HG02852 (cell line): Measurements from ENCODE around the gene PPM1A.

Experiments
- ATAC-seq: cut with Tn5 transposase; IDR thresholded peaks from one replicate; pipeline ENCODE4 v1.9.1; 2021; ENCODE audit warnings: mild to moderate bottlenecking, moderate library complexity; ENCODE audit not compliant: unreplicated experiment

The PPM1A gene

DNA sequence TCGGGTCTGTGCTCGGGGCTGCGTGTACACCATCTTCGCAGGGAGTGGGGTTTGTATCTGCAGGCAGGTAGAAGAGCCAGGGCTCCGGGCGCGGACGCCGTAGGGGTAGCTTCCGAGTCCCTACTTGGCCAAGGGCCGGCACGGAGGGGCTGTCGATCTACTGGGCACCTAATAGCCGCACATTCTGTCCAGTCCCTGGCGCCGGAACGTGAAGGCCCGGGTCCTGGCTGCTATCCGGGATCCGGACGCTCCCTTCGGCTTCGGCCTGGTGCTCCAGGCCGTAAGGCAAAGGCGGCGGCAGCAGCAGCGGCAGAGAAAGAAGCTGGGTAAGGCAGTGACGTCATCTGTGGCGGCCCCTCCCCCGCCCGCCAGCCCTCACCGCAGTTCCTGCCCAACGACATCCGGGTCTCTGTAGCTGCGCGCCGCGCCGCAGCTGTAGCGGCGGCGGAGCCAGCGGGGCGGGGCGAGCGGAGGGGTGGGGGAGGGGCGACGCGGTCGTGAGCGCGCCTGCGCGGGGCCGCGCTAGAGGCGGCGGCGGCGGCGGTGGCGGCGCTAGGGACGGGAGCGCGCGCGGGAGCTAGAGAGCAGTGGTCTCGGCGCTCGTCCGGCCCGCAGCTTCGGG, at the start of gene PPM1A:
Gene PPM1A (plus strand): TSS at position 525 of the 622 bp plus-strand sequence. CDS start 33,483 bp downstream, outside the sequence.
- ATAC-seq = peak; percentile 71

DNA sequence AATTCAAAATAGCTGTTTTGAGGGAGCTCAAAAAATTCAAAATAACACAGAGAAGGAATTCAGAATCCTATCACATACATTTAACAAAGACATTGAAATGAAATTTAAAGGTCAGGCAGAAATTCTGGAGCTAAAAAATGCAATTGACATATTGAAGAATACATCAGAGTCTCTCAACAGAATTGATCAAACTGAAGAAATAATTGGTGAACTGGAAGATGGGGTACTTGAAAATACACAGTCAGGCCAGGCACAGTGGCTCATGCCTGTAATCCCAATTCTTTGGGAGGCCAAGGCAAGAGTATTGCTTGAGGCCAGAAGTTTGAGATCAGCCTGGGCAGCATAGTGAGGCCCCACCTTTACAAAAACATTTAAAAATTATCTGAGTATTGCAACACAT, 49.7 kb upstream of the PPM1A start:
- no peak for ATAC-seq

DNA sequence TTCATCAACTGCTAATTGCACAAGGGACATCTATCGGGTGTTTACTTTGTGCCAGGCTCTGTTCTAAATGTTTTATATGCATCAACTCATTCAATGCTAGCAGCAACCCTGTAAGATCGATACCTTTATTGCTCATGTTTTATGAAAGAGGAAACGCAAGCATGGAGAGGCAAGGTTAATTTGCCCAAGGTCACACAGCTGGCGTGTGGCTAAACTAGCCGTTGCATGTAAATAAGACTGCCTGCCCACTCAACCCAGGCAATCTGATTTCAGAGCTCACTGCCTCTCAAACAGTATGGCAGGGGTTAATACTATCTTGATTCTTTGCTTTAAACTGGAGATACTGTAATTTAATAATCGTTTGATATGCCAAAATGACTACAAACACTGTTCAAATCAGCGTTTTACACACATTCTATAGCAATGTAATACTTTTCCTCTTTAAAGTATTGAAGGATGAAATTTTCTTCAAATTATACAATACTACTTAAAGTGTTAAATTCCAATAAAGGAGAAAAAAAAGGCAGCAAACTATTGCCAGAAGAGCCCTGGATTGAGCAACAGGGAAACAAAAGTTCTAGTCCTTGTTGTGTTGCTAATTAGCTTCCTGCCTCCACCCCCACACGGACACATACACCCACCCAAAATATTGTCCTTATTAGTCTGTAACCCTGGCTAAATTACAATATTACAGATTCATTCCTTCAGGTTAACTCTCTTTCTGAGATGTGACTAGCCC, 44.7 kb upstream of the PPM1A start:
- ATAC-seq = peak; percentile 55

DNA sequence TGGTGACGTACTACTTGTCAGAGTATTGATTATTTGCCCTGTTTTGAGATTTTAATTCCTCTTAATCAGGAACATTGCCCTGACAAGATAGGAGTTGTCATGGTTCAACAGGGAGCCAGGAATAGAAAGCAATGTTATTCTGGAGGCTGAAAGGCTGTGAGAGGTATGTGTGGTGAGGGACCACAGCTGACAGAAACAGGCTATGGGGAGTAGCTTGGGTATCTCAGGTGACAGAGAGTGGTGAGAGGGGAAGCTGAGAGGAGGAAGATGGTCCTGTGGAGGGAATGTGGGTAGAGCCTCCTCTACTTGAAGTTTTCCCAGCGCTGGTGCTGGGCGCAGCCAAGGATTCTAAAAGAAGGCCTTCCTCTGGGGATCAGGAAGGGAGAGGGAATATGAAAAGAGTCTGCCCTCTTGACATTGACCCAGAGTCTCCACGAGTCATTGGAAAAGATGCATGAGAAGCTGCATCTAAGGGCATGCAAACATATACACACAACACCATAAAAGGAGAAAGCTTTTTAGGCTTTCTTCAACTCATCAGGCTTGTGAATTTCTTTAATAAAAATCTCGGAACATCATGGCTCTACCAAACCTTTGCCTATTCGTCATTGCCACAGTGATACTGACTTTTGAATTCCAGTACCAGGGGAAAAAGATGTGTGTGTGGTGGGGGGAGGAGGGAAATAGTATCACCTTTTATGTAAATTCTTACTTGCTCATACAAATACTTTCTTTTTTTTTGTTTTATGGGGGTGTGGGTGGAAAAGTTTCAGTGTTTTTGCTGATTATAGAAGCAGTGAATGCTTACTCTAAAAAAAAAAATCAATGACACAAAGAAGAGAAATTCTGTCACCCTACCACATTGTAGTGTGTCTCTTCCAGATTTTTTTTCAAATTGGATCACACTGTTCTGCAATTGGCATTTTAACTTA, 43.9 kb upstream of the PPM1A start:
- ATAC-seq = peak; percentile 55

DNA sequence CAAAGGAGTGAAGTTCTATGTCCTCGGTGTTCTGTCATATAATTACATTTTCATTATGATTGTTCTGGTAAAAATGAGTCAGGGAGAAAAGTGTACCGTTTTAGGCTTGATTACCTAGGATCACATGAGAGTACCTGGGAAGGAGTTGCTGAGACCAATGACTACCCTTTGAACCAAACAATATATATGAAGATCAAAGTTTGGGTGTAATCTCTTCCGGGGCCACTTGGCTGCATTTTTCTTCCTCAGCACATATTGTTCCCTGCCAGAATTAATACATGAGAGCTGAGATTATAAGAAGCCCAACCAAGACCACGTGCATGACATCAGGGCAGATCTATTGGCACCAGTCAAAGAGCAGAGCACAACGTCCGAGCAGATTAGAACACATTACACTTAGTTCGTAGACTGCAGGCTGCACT, 42.8 kb upstream of the PPM1A start:
- ATAC-seq = no peak

DNA sequence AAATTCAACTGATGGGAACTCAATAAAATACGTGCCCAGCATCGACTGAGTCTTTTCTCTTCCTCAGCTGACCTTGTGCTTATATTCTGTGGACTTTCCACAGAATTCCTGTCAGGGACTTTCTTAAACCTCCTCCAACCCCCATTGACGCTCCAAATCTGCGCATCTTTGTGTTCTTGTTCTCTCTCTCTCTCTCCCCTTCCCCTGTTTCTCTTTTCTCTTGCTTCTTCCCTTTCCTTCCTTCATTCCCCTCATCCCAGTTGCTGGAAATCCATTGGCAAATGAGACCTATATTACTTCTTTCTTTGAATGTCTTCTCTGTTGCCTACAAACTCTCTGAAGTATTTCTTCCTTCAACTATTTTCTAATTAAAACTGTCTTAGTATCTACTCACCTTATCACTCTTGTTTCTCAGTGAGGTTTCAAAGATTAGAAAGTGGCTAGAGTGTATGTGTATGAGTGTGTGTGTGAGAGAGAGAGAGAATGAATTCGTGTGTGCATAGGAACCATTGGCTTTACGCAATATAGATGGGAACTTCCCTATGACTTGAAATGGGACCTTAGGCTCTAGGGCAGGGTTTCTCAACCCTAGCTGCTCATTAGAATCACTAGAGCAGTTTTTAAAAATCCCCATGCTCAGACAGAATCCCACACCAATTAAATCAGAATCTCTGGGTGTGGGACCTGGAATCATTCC, 42.0 kb upstream of the PPM1A start:
- ATAC-seq = peak; percentile 42

DNA sequence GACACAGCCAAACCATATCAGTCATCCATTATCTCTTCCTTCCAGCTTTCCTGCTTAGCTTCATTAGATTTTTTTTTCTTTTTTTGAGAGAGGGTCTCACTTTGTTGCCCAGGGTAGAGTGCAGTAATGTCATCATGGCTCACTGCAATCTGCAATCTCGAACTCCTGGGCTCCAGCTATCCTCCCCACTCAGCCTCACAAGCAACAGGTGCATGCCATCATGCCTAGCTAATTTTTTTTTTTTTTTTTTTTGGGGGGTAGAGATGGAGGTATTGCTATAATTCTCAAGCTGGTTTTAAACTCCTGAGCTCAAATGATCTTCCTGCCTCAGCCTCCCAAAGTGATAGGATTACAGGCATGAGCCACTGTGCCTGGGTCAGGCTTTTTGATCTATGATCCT, 38.3 kb upstream of the PPM1A start:
- ATAC-seq = no peak

DNA sequence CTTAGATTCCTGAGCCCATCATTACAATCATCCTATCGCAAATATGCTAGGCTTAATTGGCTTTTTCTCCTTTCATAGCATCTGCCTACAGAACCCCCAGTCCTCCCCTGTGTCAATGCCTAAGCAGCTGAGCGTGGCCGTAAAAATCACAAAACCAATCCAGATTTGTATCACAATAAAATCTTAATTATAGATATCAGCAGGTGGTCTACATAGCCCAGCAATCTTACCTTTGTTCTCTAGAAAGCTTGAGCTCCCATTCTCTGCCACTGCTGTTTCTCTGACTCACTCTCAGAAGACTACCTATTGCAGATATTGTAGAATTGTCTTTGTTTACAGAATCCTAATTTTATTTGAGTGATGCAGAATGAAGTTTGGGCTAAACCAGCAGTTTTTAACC, 37.9 kb upstream of the PPM1A start:
- no peak for ATAC-seq

DNA sequence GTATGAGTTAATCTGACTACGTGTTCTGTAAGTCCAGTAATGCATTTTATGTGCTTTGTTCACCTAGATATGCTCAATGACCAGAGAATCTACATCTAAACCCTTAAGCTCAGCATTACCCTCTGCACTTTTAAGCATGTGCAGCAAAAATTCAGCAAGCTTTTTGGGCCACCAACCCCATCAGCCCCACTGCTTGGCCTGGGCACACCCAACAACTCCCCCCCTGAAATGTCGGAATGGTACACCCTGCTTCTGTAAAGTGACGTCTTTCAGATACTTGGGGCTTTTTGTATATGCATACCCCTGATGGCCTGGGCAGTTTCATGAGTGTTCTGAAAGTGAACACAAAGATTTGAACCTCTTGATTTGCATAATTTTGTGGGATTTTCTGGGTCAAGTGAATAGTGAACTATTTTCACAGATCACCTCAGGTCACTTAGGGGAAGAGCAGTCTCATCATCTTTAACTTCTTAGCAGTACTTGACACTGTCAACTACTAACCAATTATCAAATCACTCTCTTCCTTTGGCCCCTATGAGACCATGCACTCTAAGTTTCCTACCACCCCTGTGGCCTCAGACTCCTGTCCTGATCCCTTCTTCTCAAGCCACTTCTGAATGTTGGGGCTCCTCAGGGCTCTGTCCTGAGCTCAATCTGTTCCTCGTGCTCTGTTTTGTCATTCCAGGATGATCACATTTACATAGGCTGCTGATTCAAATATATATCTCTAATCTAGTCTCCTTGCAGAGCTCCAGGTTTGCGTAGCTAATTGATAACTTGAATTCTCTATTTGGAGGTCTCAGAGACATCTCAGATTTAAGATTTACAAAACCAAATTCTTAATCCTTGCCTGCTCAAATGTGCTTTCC, 36.3 kb upstream of the PPM1A start:
- peak; percentile 90 for ATAC-seq

DNA sequence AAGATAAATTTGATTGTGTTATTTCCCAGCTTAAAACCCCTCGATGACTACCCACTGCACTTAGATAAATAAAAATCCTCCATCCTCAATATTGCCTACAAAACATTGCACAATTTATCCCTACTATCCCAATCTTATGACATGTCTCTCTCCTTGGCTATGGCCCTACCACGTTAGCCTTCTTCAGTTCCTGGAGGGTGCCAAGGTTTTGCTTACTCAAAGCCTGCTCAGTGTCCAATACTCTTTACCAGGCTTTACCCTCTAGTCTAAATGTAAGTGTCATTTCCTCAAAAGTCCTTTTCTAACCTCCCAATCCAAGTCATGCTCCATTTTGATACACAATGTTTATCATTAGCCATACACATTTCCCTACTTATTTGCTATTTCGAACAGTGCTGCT, 35.0 kb upstream of the PPM1A start:
- no peak for ATAC-seq

DNA sequence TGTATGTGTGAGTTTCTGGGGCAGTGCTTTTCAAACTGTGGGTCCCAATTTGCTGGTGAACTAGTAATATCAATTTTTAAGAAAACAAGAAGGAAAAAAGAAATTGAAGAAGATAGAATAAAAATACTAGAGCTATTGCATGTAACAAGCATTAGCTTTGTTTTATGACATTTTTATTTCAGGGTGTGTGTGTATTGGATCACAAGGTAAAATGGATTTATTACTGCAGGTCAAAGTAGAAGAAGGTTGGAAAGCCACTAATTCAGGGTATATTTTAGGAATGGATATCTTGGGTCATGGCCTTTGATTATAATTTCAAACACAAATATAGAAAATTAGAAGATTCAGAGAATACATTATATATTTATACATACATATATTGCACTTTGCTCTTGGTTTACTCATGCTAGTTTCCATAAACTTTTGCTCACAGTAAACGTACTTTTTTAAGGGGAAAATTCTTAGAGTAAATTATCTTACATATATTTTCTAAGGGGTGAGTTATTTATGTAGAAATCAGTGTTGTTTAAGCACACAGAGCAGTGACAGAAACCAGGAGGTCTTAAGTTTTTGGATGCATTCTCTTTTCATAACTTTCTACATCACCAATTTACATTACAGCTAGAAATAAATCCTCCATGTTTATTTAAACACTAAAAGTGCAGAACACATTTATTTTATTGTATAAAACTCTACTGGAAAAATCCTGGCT, 34.5 kb upstream of the PPM1A start:
- no peak for ATAC-seq

DNA sequence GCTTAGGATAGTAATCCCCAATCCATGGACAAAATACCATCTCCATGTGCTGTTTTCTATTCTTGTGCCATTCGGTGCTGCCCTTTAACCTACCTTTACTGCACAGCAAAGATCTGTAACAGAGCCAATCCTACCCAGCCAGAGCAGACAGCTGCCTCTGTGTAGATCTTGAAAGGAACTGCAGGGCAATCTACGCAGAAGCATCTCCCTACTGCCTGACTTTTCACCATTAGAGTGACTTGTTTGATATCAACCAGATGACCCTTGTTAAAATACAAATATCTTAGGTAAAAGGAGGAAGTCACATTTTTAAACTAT, 33.9 kb upstream of the PPM1A start:
- no peak for ATAC-seq

DNA sequence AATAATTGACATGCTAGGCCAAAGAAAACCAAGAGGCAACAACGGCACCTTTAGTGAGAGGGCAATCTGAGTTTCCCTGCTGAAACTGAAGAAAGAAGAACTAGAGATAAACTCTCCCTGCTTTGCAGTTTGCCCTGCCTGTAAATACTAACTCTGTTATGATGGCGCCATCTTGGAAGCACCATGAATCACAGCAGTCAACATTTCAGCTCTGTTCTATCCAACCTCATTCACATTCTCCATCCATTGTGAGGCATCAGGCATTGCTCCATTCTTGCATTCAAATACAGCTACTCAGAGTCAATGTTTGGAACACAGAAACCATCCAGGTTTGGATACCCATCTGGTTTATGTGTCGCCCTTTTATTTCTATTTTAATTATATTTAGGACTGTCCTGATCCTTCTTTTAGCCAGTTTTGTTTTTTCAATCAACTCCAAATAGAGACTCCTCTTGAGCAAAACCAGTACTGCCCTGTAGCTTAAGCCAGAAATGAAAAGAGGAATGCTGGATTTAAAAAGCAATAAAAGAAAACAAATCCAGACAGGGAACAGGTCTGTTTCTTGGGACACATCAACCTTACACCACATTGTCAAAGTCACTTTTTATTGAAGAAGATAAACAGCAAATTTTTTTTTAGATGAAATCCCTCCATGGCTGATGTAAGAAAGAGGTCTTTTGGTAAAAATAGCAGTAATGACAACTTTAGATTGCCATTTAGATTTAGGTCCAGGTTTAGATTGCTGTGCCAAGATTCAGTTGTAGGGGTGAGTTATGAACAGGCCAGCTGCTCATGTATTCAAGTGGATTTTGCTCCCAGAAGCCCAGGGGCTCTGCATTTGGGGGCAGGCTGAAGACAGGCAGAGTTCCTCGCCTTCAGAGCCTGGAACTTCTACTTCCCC, 33.3 kb upstream of the PPM1A start:
- ATAC-seq = no peak

DNA sequence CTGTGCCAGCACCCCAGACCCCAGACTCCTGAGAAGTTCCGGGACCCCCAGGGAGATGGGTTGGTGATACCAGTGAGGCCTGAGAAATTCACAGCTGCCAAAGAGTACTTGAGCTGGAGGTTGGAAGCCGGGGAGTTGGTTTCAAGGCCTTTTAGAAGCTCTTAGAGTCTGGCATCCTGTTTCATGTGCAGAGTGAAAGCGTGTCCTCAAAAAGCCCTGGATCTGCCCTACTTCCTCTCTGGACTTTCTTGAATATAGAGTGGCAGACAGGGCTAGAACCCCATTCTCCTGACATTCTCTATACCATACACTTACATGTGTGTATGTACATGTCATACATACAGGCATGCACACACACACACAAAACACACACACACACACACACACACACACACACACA, 31.3 kb upstream of the PPM1A start:
- no peak for ATAC-seq

DNA sequence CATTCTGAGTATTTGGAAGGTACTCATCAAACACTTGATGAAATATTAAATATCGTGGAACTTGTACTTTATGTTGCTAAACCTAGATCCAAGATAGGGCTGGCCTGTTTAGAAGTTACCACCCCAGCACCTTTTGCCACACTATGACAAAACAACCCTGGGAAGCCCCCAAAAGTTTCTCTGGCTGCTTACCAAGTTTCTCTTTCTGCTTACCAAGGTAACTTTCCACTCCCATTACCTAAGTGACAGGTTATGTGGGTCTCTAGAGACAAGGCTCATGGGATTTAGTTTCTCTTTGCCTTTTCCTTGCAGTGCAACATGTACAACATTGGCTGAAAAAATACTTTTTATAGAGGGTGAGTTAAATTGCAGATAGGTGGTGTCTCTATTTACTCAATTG, 28.9 kb upstream of the PPM1A start:
- ATAC-seq = peak; percentile 62

DNA sequence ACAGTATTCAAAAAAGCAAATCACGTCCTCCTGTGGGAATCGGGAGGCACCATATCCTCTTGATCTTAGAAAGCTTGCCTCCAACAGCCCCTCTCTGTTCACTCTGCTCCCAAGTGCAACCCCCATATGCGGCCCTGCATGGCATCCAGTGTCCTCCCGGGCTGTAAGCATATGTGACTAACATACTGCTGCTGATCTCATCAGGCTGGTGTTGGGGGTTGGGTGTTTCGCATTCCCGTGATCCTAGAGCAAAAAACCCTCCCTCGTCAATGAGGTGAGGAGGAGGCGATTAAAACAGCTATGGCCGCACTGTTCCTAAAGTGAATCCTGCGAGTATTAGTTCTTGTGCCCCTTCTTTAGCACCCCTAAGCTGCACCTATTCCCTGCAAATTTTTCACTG, 28.1 kb upstream of the PPM1A start:
- no peak for ATAC-seq

DNA sequence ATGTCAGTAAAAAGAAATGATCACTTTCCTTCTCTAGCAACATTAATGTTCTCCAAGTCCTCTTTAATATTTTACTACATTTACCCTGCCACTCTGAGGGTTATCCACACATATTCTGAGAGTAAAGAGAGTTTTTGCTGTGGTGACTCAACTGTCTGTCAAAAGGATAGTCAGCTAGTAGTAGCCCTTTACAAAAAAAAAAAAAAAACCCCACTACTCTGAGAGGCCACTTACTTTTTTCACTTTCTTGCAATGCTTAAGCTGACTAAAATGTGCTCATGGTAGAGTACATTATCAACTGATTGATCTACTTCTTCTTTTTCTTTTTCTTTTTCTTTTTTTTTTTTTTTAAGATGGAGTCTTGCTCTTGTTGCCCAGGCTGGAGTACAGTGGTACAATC, 27.6 kb upstream of the PPM1A start:
- ATAC-seq = peak; percentile 52

DNA sequence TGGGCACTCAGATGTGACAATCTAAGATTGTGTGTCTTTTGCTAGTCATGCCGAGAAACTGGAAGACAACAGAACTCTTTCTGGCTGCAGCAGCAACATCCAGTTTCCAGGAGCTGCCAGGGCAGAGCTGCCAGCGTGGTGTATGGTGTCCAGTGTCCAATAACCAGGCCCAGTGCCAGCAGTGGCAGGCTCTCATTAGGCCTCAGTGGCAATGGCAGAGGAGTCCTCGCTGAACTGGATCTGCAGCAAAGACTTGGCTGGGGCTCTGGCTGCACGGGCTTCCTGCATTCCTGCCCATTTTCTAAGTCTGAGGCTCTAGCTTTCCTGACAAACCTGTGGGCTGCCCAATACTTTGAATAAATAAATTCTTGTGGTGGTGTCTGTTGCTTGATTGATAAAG, 26.2 kb upstream of the PPM1A start:
- ATAC-seq = no peak

DNA sequence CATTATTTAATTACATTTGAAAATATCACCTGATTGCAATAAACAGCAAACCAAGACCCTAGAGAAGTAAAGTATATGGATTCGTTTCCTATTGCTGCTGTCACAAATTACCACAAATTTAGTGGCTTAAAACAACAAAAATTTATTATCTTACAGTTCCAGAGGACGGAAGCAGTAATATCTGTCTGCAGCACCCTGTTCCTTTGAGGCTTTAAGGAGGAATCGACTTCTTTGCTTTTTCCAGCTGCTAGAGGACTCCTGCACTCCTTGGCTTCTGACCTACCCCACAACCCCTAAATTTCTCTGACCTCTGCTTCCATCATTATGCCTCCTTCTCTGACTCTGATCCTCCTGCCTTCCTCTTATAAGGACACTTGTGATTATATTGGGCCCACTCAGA, 23.8 kb upstream of the PPM1A start:
- ATAC-seq = no peak
